Neural cell (in vitro differentiated cells): ENCODE data around the gene SLC10A1. TPM values are rescaled to one million over a fixed set of nuclear protein-coding genes. Genes with fewer than 3 reads are reported as not detected.

Experiments used
- H2AFZ ChIP-seq: fragments of 200-600, 300-800 bp; sonication (generic), shearing (Covaris generic); 2 replicates; pipeline ENCODE4 v1.6.0; 2014; ENCODE audit warnings: low read depth, mild to moderate bottlenecking, antibody characterized with exemption, low read length, moderate library complexity
- H3F3A ChIP-seq: fragments of 200-600 bp; shearing (Covaris generic); 2 replicates; pipeline ENCODE4 v1.6.1; 2016; ENCODE audit warnings: mild to moderate bottlenecking, moderate library complexity, mixed read lengths, antibody characterized with exemption, low read length; ENCODE audit not compliant: insufficient read depth, poor library complexity, severe bottlenecking
- H3K27ac ChIP-seq: fragments of 200-600, 300-800 bp; sonication (generic), shearing (Covaris generic); 2 replicates; pipeline ENCODE4 v1.5.1; 2014; ENCODE audit warnings: mild to moderate bottlenecking, low read length, moderate library complexity
- H3K27me3 ChIP-seq: fragments of 300-800, 200-600 bp; sonication (generic), shearing (Covaris generic); 2 replicates; pipeline ENCODE4 v1.6.0; 2014; ENCODE audit warnings: mild to moderate bottlenecking, low read depth, low read length, moderate library complexity; ENCODE audit not compliant: insufficient read depth
- H3K36me3 ChIP-seq: fragments of 300-800, 200-600 bp; sonication (generic), shearing (Covaris generic); 2 replicates; pipeline ENCODE4 v1.5.1; 2014; ENCODE audit warnings: mild to moderate bottlenecking, antibody characterized with exemption, low read length, moderate library complexity; ENCODE audit not compliant: insufficient read depth
- H3K4me2 ChIP-seq: fragments of 300-800, 200-600 bp; sonication (generic), shearing (Covaris generic); 2 replicates; pipeline ENCODE4 v1.6.0; 2014; ENCODE audit warnings: mild to moderate bottlenecking, low read length
- H3K4me3 ChIP-seq: fragments of 300-800, 200-600 bp; sonication (generic), shearing (Covaris generic); 2 replicates; pipeline ENCODE4 v1.5.1; 2014; ENCODE audit warnings: mild to moderate bottlenecking, low read length, moderate library complexity
- H3K79me2 ChIP-seq: fragments of 200-600 bp; shearing (Covaris generic); replicated peaks from 2 replicates; pipeline ENCODE4 v1.6.0; 2014; ENCODE audit warnings: mild to moderate bottlenecking, low read length, moderate library complexity; ENCODE audit not compliant: insufficient read depth
- H3K9ac ChIP-seq: fragments of 300-800, 200-600 bp; sonication (generic), shearing (Covaris generic); 2 replicates; pipeline ENCODE4 v1.6.1; 2016; ENCODE audit warnings: mild to moderate bottlenecking, low read length, mixed read lengths
- H3K9me2 ChIP-seq: fragments of 200-600 bp; shearing (Covaris generic); 2 replicates; pipeline ENCODE4 v1.6.1; 2016; ENCODE audit warnings: mild to moderate bottlenecking, low read length, mixed read lengths; ENCODE audit not compliant: insufficient read depth
- H3K9me3 ChIP-seq: fragments of 200-600, 300-800 bp; sonication (generic), shearing (Covaris generic); 2 replicates; pipeline ENCODE4 v1.6.1; 2016; ENCODE audit warnings: mild to moderate bottlenecking, mixed run types, low read length, moderate library complexity, mixed read lengths
- H4K20me1 ChIP-seq: fragments of 200-600 bp; shearing (Covaris generic); 2 replicates; pipeline ENCODE4 v1.6.1; 2016; ENCODE audit warnings: mild to moderate bottlenecking, mixed run types; ENCODE audit not compliant: insufficient read depth
- CTCF ChIP-seq: fragments of 450-650 bp; IDR thresholded peaks from 2 replicates; pipeline ENCODE4 v1.5.1; 2014; ENCODE audit warnings: antibody characterized with exemption, mild to moderate bottlenecking, moderate library complexity; ENCODE audit not compliant: poor library complexity, severe bottlenecking
- EP300 ChIP-seq: fragments of 450-650 bp; conservative IDR thresholded peaks from 2 replicates; pipeline ENCODE4 v1.6.1; 2014; ENCODE audit warnings: antibody characterized with exemption, mild to moderate bottlenecking, moderate library complexity; ENCODE audit not compliant: poor library complexity, severe bottlenecking
- EZH2 ChIP-seq: fragments of 200-600, 300-800 bp; shearing (Covaris generic), sonication (generic); IDR thresholded peaks from 2 replicates; pipeline ENCODE4 v1.6.1; 2014; ENCODE audit warnings: antibody characterized with exemption, low read length, borderline replicate concordance, mild to moderate bottlenecking; ENCODE audit not compliant: insufficient read depth, poor library complexity, severe bottlenecking
- MXI1 ChIP-seq: fragments of 450-650 bp; conservative IDR thresholded peaks from 2 replicates; pipeline ENCODE4 v1.6.1; 2014; ENCODE audit warnings: antibody characterized with exemption, mild to moderate bottlenecking; ENCODE audit not compliant: poor library complexity, severe bottlenecking
- POLR2AphosphoS5 ChIP-seq: IDR thresholded peaks from 2 replicates; pipeline ENCODE4 v1.6.1; 2012
- RAD21 ChIP-seq: fragments of 450-650 bp; conservative IDR thresholded peaks from 2 replicates; pipeline ENCODE4 v1.6.1; 2014; ENCODE audit warnings: antibody characterized with exemption, mild to moderate bottlenecking, moderate library complexity
- REST ChIP-seq: IDR thresholded peaks from 2 replicates; pipeline ENCODE4 v1.6.1; 2012; ENCODE audit warnings: borderline replicate concordance
- SMC3 ChIP-seq: fragments of 450-650 bp; conservative IDR thresholded peaks from 2 replicates; pipeline ENCODE4 v1.6.1; 2014; ENCODE audit warnings: antibody characterized with exemption, mild to moderate bottlenecking, moderate library complexity; ENCODE audit not compliant: poor library complexity
- TAF1 ChIP-seq: IDR thresholded peaks from 2 replicates; pipeline ENCODE4 v1.6.1; 2012; ENCODE audit warnings: low read depth
- polyA plus RNA-seq: library from polyadenylated mRNA; depleted of rRNA; stranded (reverse); fragments of >200 nt; gene quantifications from 2 replicates; pipeline ENCODE4 v1.2.3, GENCODE V29; 2014

Gene SLC10A1
- polyA plus RNA-seq, 1 donor from 2014 or later = not detected

- TF ChIP-seq TAF1 (no peak), CTCF (no peak), REST (no peak), SMC3 (no peak)
- no peak overlapping the region for H3K9ac ChIP-seq
- H3K9me3 ChIP-seq = no peaks in the 10 kb centered on the region
- H4K20me1 ChIP-seq = no peaks in the 10 kb centered on the region
- H3K27ac ChIP-seq = no peak overlapping the region
- H3K27me3 ChIP-seq = no peaks in the 10 kb centered on the region
- H3K4me3 ChIP-seq = no peak overlapping the region
- no peak overlapping the region for H2AFZ ChIP-seq
- no peaks in the 10 kb centered on the region for H3K36me3 ChIP-seq
- no peaks in the 10 kb centered on the region for H3F3A ChIP-seq
- H3K9me2 ChIP-seq = no peaks in the 10 kb centered on the region
- H3K79me2 ChIP-seq = no peaks in the 10 kb centered on the region
- H3K4me2 ChIP-seq = no peak overlapping the region
These were observed 36.2 kb downstream of the SLC10A1 start for GRCh38 chr14:69760810-69761209.

- TF ChIP-seq TAF1 (no peak), CTCF (no peak)
- H3K4me2 ChIP-seq = no peak overlapping the region
- no peaks in the 10 kb centered on the region for H4K20me1 ChIP-seq
- no peaks in the 10 kb centered on the region for H3K27me3 ChIP-seq
- H3K36me3 ChIP-seq = no peaks in the 10 kb centered on the region
- no peak overlapping the region for H2AFZ ChIP-seq
- H3K9me3 ChIP-seq = no peaks in the 10 kb centered on the region
- H3K4me3 ChIP-seq = no peak overlapping the region
- H3F3A ChIP-seq = no peaks in the 10 kb centered on the region
- H3K9me2 ChIP-seq = no peaks in the 10 kb centered on the region
- H3K79me2 ChIP-seq = no peaks in the 10 kb centered on the region
- no peak overlapping the region for H3K9ac ChIP-seq
- H3K27ac ChIP-seq = no peak overlapping the region
These were observed 40.7 kb downstream of the SLC10A1 start for GRCh38 chr14:69756298-69756697.

- H3K9me3 ChIP-seq = no peaks in the 10 kb centered on the region
- no peak overlapping the region for H3K4me3 ChIP-seq
- no peaks in the 10 kb centered on the region for H3F3A ChIP-seq
- no peaks in the 10 kb centered on the region for H3K9me2 ChIP-seq
- TF ChIP-seq TAF1 (no peak), REST (no peak), EZH2 (no peak), POLR2AphosphoS5 (no peak), MXI1 (no peak), CTCF (no peak), RAD21 (no peak), SMC3 (no peak), EP300 (no peak)
- H3K27me3 ChIP-seq = no peaks in the 10 kb centered on the region
- no peak overlapping the region for H3K4me2 ChIP-seq
- no peaks in the 10 kb centered on the region for H4K20me1 ChIP-seq
- no peaks in the 10 kb centered on the region for H3K79me2 ChIP-seq
- no peak overlapping the region for H3K9ac ChIP-seq
- no peak overlapping the region for H3K27ac ChIP-seq
- no peak overlapping the region for H2AFZ ChIP-seq
- no peaks in the 10 kb centered on the region for H3K36me3 ChIP-seq
These were observed 41.3 kb downstream of the SLC10A1 start for GRCh38 chr14:69755784-69756183.
